GM12891 (cell line): ENCODE measurements around the gene PPP1R12A.

ENCODE experiments used
- POLR2A ChIP-seq: IDR thresholded peaks from 2 replicates; pipeline ENCODE4 v1.6.1; 2011; ENCODE audit warnings: low read depth, low read length, control low read depth
- POLR2AphosphoS5 ChIP-seq: IDR thresholded peaks from 2 replicates; pipeline ENCODE4 v1.6.1; 2011; ENCODE audit warnings: low read depth, low read length, control low read depth
- TAF1 ChIP-seq: IDR thresholded peaks from 2 replicates; pipeline ENCODE4 v1.6.1; 2011; ENCODE audit warnings: low read depth, low read length, control low read depth

DNA sequence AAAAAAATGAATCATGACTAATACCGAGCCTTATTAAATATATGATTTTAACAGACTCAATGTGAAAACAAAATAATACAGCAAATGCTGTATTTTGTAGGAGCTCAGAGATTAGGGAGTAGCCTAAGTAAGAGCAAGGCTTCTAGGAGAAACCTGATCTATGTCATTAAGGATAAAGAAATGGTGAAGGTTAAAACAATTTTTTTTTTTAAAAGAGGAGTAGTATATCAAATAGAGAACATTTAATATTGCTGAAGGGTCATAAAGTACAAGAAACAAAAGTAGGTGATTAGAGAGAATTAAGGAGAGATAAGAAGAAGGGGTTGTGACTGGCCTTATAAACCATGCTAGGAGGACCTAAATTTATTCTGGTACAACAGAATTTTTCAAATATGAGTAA is 39.1 kb downstream of the PPP1R12A start:
- TF ChIP-seq TAF1 (no peak), POLR2A (no peak), POLR2AphosphoS5 (no peak)
